HEK293 (cell line): ENCODE data around the gene PRKCE.

Source experiments
- CTCF ChIP-seq: fragments of 450-650 bp; formaldehyde crosslinking; IDR thresholded peaks from 2 replicates; pipeline ENCODE4 v1.5.1; 2016; ENCODE audit warnings: missing biosample characterization, missing genetic modification characterization
- ELK4 ChIP-seq: IDR thresholded peaks from 2 replicates; pipeline ENCODE4 v1.6.1; 2011; ENCODE audit warnings: mild to moderate bottlenecking, low read depth, low read length, borderline replicate concordance
- GLIS2 ChIP-seq: fragments of 450-650 bp; formaldehyde crosslinking; IDR thresholded peaks from 2 replicates; pipeline ENCODE4 v1.5.1; 2016; ENCODE audit warnings: missing biosample characterization, missing genetic modification characterization
- YY1 ChIP-seq: fragments of 450-650 bp; formaldehyde crosslinking; IDR thresholded peaks from 2 replicates; pipeline ENCODE4 v1.5.1; 2018; ENCODE audit warnings: missing biosample characterization, missing genetic modification characterization
- ZNF114 ChIP-seq: fragments of 450-650 bp; formaldehyde crosslinking; IDR thresholded peaks from 2 replicates; pipeline ENCODE4 v1.5.0; 2017; ENCODE audit warnings: missing biosample characterization, missing genetic modification characterization
- ZNF138 ChIP-seq: fragments of 450-650 bp; formaldehyde crosslinking; IDR thresholded peaks from 2 replicates; pipeline ENCODE4 v1.5.1; 2016; ENCODE audit warnings: missing biosample characterization, missing genetic modification characterization, borderline replicate concordance
- ZNF266 ChIP-seq: fragments of 450-650 bp; formaldehyde crosslinking; IDR thresholded peaks from 2 replicates; pipeline ENCODE4 v1.5.1; 2016; ENCODE audit warnings: missing biosample characterization, missing genetic modification characterization, low read depth
- ZNF514 ChIP-seq: fragments of 450-650 bp; formaldehyde crosslinking; IDR thresholded peaks from 2 replicates; pipeline ENCODE4 v1.5.1; 2016; ENCODE audit warnings: missing biosample characterization, missing genetic modification characterization

GRCh38 chr2:46026431-46026830 lies 375.0 kb downstream of the PRKCE start:
- TF ChIP-seq CTCF (tag by site-specific recombination) (no peak), ZNF514 (tag by site-specific recombination) (no peak), ZNF138 (tag by site-specific recombination) (no peak), ZNF114 (tag by site-specific recombination) (no peak), YY1 (tag by site-specific recombination) (no peak), ZNF266 (no peak), GLIS2 (no peak), ELK4 (no peak)
